Hepatocyte (in vitro differentiated cells): ENCODE results near the gene UBE2Q2. TPM values are rescaled to one million over a fixed set of nuclear protein-coding genes. Genes with fewer than 3 reads are reported as not detected.

Experiments used
- DNase-seq: peaks from one replicate; pipeline ENCODE4 v3.0.0-alpha.2; 2016; ENCODE audit warnings: low spot score
- H2AFZ ChIP-seq: fragments of 200-600 bp; sonication (generic); 2 replicates; pipeline ENCODE4 v1.6.0; 2016; ENCODE audit warnings: antibody characterized with exemption, mild to moderate bottlenecking
- H3K27ac ChIP-seq: fragments of 200-600 bp; sonication (generic); 2 replicates; pipeline ENCODE4 v1.5.1; 2016; ENCODE audit warnings: mild to moderate bottlenecking
- H3K27me3 ChIP-seq: fragments of 200-600 bp; sonication (generic); 2 replicates; pipeline ENCODE4 v1.6.1; 2016
- H3K36me3 ChIP-seq: fragments of 200-600 bp; sonication (generic); replicated peaks from 2 replicates; pipeline ENCODE4 v1.5.1; 2016; ENCODE audit warnings: low read depth; ENCODE audit not compliant: insufficient read depth
- H3K4me1 ChIP-seq: fragments of 200-600 bp; sonication (generic); 2 replicates; pipeline ENCODE4 v1.5.1; 2016; ENCODE audit warnings: mild to moderate bottlenecking, moderate library complexity; ENCODE audit not compliant: insufficient read depth
- H3K4me2 ChIP-seq: fragments of 200-600 bp; sonication (generic); 2 replicates; pipeline ENCODE4 v1.6.0; 2016
- H3K4me3 ChIP-seq: fragments of 200-600 bp; sonication (generic); 2 replicates; pipeline ENCODE4 v1.5.1; 2016; ENCODE audit warnings: mild to moderate bottlenecking
- H3K79me2 ChIP-seq: fragments of 200-600 bp; sonication (generic); 2 replicates; pipeline ENCODE4 v1.6.0; 2017; ENCODE audit warnings: mild to moderate bottlenecking
- H3K9me2 ChIP-seq: fragments of 200-600 bp; sonication (generic); replicated peaks from 2 replicates; pipeline ENCODE4 v1.6.0; 2017; ENCODE audit warnings: mild to moderate bottlenecking; ENCODE audit not compliant: insufficient read depth
- H3K9me3 ChIP-seq: fragments of 200-600 bp; sonication (generic); 2 replicates; pipeline ENCODE4 v1.5.1; 2016; ENCODE audit warnings: low read depth, mild to moderate bottlenecking
- H4K20me1 ChIP-seq: fragments of 200-600 bp; sonication (generic); 2 replicates; pipeline ENCODE4 v1.6.0; 2016; ENCODE audit warnings: mild to moderate bottlenecking; ENCODE audit not compliant: insufficient read depth, poor library complexity, severe bottlenecking
- EZH2 ChIP-seq: fragments of 200-600 bp; sonication (generic); IDR thresholded peaks from 2 replicates; pipeline ENCODE4 v1.6.1; 2016; ENCODE audit warnings: antibody characterized with exemption, mild to moderate bottlenecking, borderline replicate concordance
- EZH2phosphoT487 ChIP-seq: fragments of 200-600 bp; sonication (generic); IDR thresholded peaks from one replicate; pipeline ENCODE4 v1.6.1; 2018; ENCODE audit warnings: antibody characterized with exemption, mild to moderate bottlenecking, low read depth, moderate library complexity; ENCODE audit not compliant: unreplicated experiment, severe bottlenecking
- WGBS: methylation state at CpG from one replicate; pipeline ENCODE4 v1.1.6; 2016; ENCODE audit warnings: low lambda C conversion rate; ENCODE audit errors: missing lambda C conversion rate; 5-methylcytosine and 5-hydroxymethylcytosine counted together
- polyA plus RNA-seq: library from polyadenylated mRNA; unstranded; fragments of >200 nt; fragmentation: Nextera tagmentation; extraction: Ambion mirVana; gene quantifications from 2 replicates; pipeline ENCODE4 v1.2.1, GENCODE V29; 2016
- total RNA-seq: library from RNA; depleted of rRNA; stranded (reverse); fragments of >200 nt; gene quantifications from 2 replicates; pipeline ENCODE4 v1.2.3, GENCODE V29; 2014
- TF ChIP-seq, protein P1 (sequence below): fragments of 200-600 bp; sonication (generic); IDR thresholded peaks from 2 replicates; pipeline ENCODE4 v1.5.1; 2016; ENCODE audit warnings: antibody characterized with exemption, mild to moderate bottlenecking; ENCODE audit not compliant: poor library complexity

UBE2Q2 gene
- total and polyA plus RNA-seq, 2 experiments from 2014 or later = 30.7 to 50.9 TPM

DNA sequence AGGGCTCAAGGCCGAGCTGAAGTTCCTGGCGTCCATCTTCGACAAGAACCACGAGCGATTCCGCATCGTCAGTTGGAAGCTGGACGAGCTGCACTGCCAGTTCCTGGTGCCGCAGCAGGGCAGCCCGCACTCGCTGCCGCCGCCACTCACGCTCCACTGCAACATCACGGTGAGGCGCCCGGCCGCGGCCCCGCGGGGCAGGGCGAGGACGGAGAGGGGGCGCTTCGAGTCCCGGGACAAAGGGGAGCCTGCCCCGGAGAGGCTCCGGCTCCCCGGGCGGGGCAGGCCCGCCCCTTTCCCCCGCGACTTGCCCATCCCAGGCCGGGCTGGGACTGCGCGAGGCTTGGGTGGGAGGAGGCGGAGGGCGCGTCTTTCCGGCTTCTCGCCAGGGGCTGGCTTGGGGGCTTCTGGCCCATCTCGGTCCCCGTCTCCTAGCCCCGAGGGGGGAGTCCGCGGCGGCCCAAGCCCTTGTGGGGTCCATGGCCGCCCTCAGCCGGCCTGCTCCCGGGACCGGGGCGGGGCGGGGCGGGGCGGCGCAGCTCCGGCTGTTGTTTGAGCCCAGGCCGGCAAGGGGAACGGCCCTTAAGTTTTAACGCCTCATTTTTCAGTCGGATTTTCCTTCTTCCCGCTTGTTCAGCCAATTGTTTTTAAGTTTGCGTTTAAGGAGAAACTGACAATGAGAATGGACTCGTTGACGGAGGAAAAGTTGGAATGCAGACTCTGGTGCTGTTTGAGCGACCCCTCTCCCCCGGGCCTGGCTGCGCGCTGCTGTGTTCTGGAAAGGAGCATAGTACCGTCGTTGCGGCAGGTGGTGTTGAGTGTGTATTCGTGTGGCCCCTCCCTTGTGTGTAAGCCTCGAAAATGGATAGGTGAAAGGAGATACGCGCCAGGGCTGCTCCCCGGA is 683 bp downstream of the UBE2Q2 start:
- Histone ChIP-seq H3K27me3 (no peaks in the 10 kb centered on the region), H2AFZ (peak overlapping the region; percentile 86), H3K9me2 (no peaks in the 10 kb centered on the region), H3K27ac (peak overlapping the region; percentile 92), H4K20me1 (peaks cover 40% of the 10 kb centered on the region), H3K4me3 (peak overlapping the region; percentile 64), H3K9me3 (no peaks in the 10 kb centered on the region), H3K4me1 (peaks cover 31% of the 10 kb centered on the region), H3K36me3 (no peaks in the 10 kb centered on the region), H3K79me2 (peaks cover 44% of the 10 kb centered on the region), H3K4me2 (peak overlapping the region; percentile 84)
- peak; percentile 77 for DNase-seq
- WGBS = 2% methylated on average over 44 of the region's 77 CpGs
- no peak for TF ChIP-seq EZH2phosphoT487
- no peak for TF ChIP-seq EZH2
- TF ChIP-seq, protein P1, sequence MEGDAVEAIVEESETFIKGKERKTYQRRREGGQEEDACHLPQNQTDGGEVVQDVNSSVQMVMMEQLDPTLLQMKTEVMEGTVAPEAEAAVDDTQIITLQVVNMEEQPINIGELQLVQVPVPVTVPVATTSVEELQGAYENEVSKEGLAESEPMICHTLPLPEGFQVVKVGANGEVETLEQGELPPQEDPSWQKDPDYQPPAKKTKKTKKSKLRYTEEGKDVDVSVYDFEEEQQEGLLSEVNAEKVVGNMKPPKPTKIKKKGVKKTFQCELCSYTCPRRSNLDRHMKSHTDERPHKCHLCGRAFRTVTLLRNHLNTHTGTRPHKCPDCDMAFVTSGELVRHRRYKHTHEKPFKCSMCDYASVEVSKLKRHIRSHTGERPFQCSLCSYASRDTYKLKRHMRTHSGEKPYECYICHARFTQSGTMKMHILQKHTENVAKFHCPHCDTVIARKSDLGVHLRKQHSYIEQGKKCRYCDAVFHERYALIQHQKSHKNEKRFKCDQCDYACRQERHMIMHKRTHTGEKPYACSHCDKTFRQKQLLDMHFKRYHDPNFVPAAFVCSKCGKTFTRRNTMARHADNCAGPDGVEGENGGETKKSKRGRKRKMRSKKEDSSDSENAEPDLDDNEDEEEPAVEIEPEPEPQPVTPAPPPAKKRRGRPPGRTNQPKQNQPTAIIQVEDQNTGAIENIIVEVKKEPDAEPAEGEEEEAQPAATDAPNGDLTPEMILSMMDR = no peak

DNA sequence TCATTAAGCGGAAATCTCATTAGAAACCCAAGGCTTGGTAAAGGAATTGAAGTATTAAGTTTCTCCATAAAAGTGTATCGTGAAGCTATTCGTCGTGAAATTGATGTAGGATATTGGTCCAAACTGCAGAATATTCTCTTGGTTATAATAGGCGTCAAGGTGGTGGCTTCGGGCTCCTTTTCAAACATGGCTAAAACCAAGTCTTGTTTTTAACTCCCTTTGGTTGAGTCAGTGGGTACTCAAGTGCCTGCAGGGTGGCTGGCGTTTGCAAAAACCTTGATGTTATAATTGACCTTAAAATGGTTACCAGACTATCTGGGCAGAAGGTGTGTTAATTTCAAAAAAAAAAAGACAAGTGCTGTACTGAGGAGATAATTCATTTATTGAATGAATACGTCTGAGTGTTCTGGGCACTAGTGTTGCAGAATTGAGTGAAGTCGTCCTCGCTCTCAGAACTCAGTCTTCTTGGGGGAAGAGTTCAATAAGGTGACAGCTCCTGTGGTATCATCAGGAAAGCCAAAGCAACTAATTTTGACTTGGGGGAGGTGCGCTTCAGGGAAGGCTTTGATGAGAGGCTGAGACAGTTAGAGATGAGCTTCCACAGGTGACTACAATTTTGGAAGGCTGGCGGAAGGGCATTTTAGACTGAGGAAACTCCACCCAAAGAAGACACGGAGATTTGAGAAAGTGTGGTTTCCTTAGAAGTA is 1.5 kb downstream of the UBE2Q2 start:
- Histone ChIP-seq H3K27ac (peak overlapping the region; percentile 92), H3K9me3 (no peaks in the 10 kb centered on the region), H3K4me2 (peak overlapping the region; percentile 84), H3K36me3 (no peaks in the 10 kb centered on the region), H2AFZ (peak overlapping the region; percentile 86), H3K79me2 (peaks cover 53% of the 10 kb centered on the region), H3K4me1 (peaks cover 31% of the 10 kb centered on the region), H4K20me1 (peaks cover 40% of the 10 kb centered on the region), H3K4me3 (peak overlapping the region; percentile 64), H3K9me2 (no peaks in the 10 kb centered on the region), H3K27me3 (no peaks in the 10 kb centered on the region)
- no peak for DNase-seq
- WGBS = 38% methylated on average over 13 of the region's 13 CpGs
- TF ChIP-seq, protein P1 = no peak
- TF ChIP-seq EZH2phosphoT487 (no peak), EZH2 (no peak)

DNA sequence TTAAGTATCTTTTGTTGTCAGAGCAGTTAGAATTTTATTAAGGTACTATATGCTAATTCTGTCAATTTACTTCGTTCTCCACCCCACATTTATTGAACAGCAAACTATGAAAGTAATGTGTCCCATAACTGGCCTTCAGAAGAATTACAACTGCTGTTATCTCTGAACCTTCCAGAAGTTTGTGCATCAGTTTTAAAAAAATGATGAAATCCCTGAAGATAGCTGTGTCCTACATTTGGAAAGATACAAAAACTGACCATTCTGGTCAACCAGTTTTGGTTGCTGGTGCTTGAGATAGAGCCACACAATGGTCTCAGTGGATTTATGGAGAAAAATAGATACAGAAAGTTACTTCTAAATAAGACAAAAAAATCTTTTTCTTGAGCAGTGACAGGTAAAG is 5.9 kb downstream of the UBE2Q2 start:
- no peaks in the 10 kb centered on the region for H3K27me3 ChIP-seq
- H3K79me2 ChIP-seq = peaks cover 97% of the 10 kb centered on the region
- DNase-seq = no peak
- no peaks in the 10 kb centered on the region for H3K36me3 ChIP-seq
- peaks cover 69% of the 10 kb centered on the region for H4K20me1 ChIP-seq
- peaks cover 31% of the 10 kb centered on the region for H3K4me1 ChIP-seq
- H3K27ac ChIP-seq = no peak overlapping the region
- TF ChIP-seq EZH2phosphoT487 = no peak
- no peak for TF ChIP-seq EZH2
- TF ChIP-seq, protein P1 = no peak
- no peak overlapping the region for H3K4me2 ChIP-seq
- no peak overlapping the region for H2AFZ ChIP-seq
- no peak overlapping the region for H3K4me3 ChIP-seq
- H3K9me2 ChIP-seq = no peaks in the 10 kb centered on the region
- no peaks in the 10 kb centered on the region for H3K9me3 ChIP-seq
- WGBS = 74% methylated on average over 1 of the region's 1 CpG
